Measurements from ENCODE around the gene GIT2.
"Not testable (repeated sequence)": the region's sequence is repeated elsewhere in the genome, so short reads cannot be mapped to it uniquely, and the experiment has no call there.

Gene GIT2

GRCh38 chr12:109995686-109996482 is at the start of gene GIT2:
TSS of gene GIT2 (minus strand) at chr12:109996368. CDS start at chr12:109996224, 144 bp downstream.
- DNase-seq: peak; percentile 96 to 97 (median 97)

- DNase-seq: no peak
Observed at GRCh38 chr12:110042264-110042663, 46.1 kb upstream of the GIT2 start.

- DNase-seq: peak; percentile 60 to 78 (median 72)
Observed at GRCh38 chr12:110039085-110039807, 43.1 kb upstream of the GIT2 start.

- no peak for DNase-seq
Observed at GRCh38 chr12:110038741-110039084, 42.5 kb upstream of the GIT2 start.

GRCh38 chr12:110037315-110037714 is 41.1 kb upstream of the GIT2 start:
- no peak for DNase-seq

- no peak for DNase-seq
Observed at GRCh38 chr12:110035534-110036104, 39.5 kb upstream of the GIT2 start.

- DNase-seq: no peak
Observed at GRCh38 chr12:110033888-110034287, 37.7 kb upstream of the GIT2 start.

GRCh38 chr12:110029290-110029815 is 33.2 kb upstream of the GIT2 start:
- peak; percentile 60 to 74 (median 65) for DNase-seq

- DNase-seq: no peak
Observed at GRCh38 chr12:110028323-110028722, 32.2 kb upstream of the GIT2 start.

GRCh38 chr12:110024051-110024450 is 27.9 kb upstream of the GIT2 start:
- DNase-seq: no peak

- DNase-seq: no peak
Observed at GRCh38 chr12:110023059-110023980, 27.2 kb upstream of the GIT2 start.

GRCh38 chr12:110020956-110021355 is 24.8 kb upstream of the GIT2 start:
- no peak for DNase-seq

- peak; percentile 67 to 84 (median 74) for DNase-seq
Observed at GRCh38 chr12:110015132-110015531, 19.0 kb upstream of the GIT2 start.

- DNase-seq: no peak
Observed at GRCh38 chr12:110012659-110013058, 16.5 kb upstream of the GIT2 start.

GRCh38 chr12:110012137-110012536 is 16.0 kb upstream of the GIT2 start:
- DNase-seq: peak in 2 of 3 donors; percentile 29 to 38

- peak; percentile 27 to 59 (median 45) for DNase-seq
Observed at GRCh38 chr12:110010853-110011723, 14.9 kb upstream of the GIT2 start.

- not testable (repeated sequence) for DNase-seq
Observed at GRCh38 chr12:110008681-110009398, 12.7 kb upstream of the GIT2 start.

GRCh38 chr12:110007881-110008280 is 11.7 kb upstream of the GIT2 start:
- peak; percentile 66 to 96 (median 92) for DNase-seq

- DNase-seq: no peak
Observed at GRCh38 chr12:110006115-110006514, 9.9 kb upstream of the GIT2 start.

- DNase-seq: no peak
Observed at GRCh38 chr12:110005319-110005973, 9.3 kb upstream of the GIT2 start.
